HEK293 (cell line): ENCODE results near the gene ALOXE3.

Experiments
- GLIS1 ChIP-seq: fragments of 450-650 bp; formaldehyde crosslinking; IDR thresholded peaks from 2 replicates; pipeline ENCODE4 v1.5.1; 2016; ENCODE audit warnings: missing biosample characterization, missing genetic modification characterization
- KLF8 ChIP-seq: fragments of 450-650 bp; formaldehyde crosslinking; IDR thresholded peaks from 2 replicates; pipeline ENCODE4 v1.5.1; 2016; ENCODE audit warnings: missing biosample characterization, missing genetic modification characterization
- PRDM1 ChIP-seq: fragments of 450-650 bp; formaldehyde crosslinking; IDR thresholded peaks from 2 replicates; pipeline ENCODE4; 2016; ENCODE audit warnings: missing biosample characterization, missing genetic modification characterization
- SCRT2 ChIP-seq: fragments of 450-650 bp; formaldehyde crosslinking; IDR thresholded peaks from 2 replicates; pipeline ENCODE4 v1.5.1; 2016; ENCODE audit warnings: missing biosample characterization, missing genetic modification characterization
- WT1 ChIP-seq: fragments of 450-650 bp; formaldehyde crosslinking; IDR thresholded peaks from 2 replicates; pipeline ENCODE4 v1.5.1; 2016; ENCODE audit warnings: missing biosample characterization, missing genetic modification characterization
- ZBTB21 ChIP-seq: fragments of 450-650 bp; formaldehyde crosslinking; IDR thresholded peaks from 2 replicates; pipeline ENCODE4 v1.5.1; 2017; ENCODE audit warnings: missing biosample characterization, missing genetic modification characterization
- ZBTB7A ChIP-seq: fragments of 450-650 bp; formaldehyde crosslinking; IDR thresholded peaks from 2 replicates; pipeline ENCODE4 v1.5.1; 2016; ENCODE audit warnings: low read depth, missing biosample characterization, missing genetic modification characterization
- ZNF133 ChIP-seq: fragments of 450-650 bp; formaldehyde crosslinking; IDR thresholded peaks from 2 replicates; pipeline ENCODE4 v1.5.1; 2016; ENCODE audit warnings: missing biosample characterization, missing genetic modification characterization
- ZNF19 ChIP-seq: fragments of 450-650 bp; formaldehyde crosslinking; IDR thresholded peaks from 2 replicates; pipeline ENCODE4; 2016; ENCODE audit warnings: missing biosample characterization, missing genetic modification characterization, low read depth
- ZNF248 ChIP-seq: fragments of 450-650 bp; formaldehyde crosslinking; IDR thresholded peaks from 2 replicates; pipeline ENCODE4 v1.5.1; 2017; ENCODE audit warnings: missing biosample characterization, missing genetic modification characterization
- ZNF473 ChIP-seq: fragments of 450-650 bp; formaldehyde crosslinking; IDR thresholded peaks from 2 replicates; pipeline ENCODE4 v1.5.1; 2017; ENCODE audit warnings: missing biosample characterization, missing genetic modification characterization
- ZNF621 ChIP-seq: fragments of 450-650 bp; formaldehyde crosslinking; IDR thresholded peaks from 2 replicates; pipeline ENCODE4 v1.5.1; 2017; ENCODE audit warnings: missing biosample characterization, missing genetic modification characterization
- ZNF660 ChIP-seq: fragments of 450-650 bp; IDR thresholded peaks from 2 replicates; pipeline ENCODE4 v1.5.1; 2018; ENCODE audit warnings: missing biosample characterization, mild to moderate bottlenecking, missing genetic modification characterization
- ZNF768 ChIP-seq: fragments of 450-650 bp; formaldehyde crosslinking; IDR thresholded peaks from 2 replicates; pipeline ENCODE4 v1.5.1; 2018; ENCODE audit warnings: missing biosample characterization, mild to moderate bottlenecking, missing genetic modification characterization
- ZNF837 ChIP-seq: fragments of 450-650 bp; formaldehyde crosslinking; IDR thresholded peaks from 2 replicates; pipeline ENCODE4 v1.5.1; 2016; ENCODE audit warnings: missing biosample characterization, missing genetic modification characterization
- ZNF843 ChIP-seq: fragments of 450-650 bp; formaldehyde crosslinking; IDR thresholded peaks from 2 replicates; pipeline ENCODE4 v1.5.1; 2016; ENCODE audit warnings: missing biosample characterization, missing genetic modification characterization
- ZXDB ChIP-seq: fragments of 450-650 bp; formaldehyde crosslinking; IDR thresholded peaks from 2 replicates; pipeline ENCODE4 v1.5.1; 2016; ENCODE audit warnings: missing biosample characterization, missing genetic modification characterization
- TF ChIP-seq, protein P1 (sequence below): fragments of 450-650 bp; formaldehyde crosslinking; IDR thresholded peaks from 2 replicates; pipeline ENCODE4 v1.5.1; 2016; ENCODE audit warnings: missing biosample characterization, missing genetic modification characterization
- TF ChIP-seq, protein P2 (sequence below): fragments of 450-650 bp; formaldehyde crosslinking; IDR thresholded peaks from 2 replicates; pipeline ENCODE4 v1.5.1; 2016; ENCODE audit warnings: missing biosample characterization, missing genetic modification characterization
- TF ChIP-seq, protein P3 (sequence below): fragments of 450-650 bp; formaldehyde crosslinking; IDR thresholded peaks from 2 replicates; pipeline ENCODE4 v1.5.1; 2016; ENCODE audit warnings: missing biosample characterization, missing genetic modification characterization
- TF ChIP-seq, protein P4 (sequence below): fragments of 450-650 bp; IDR thresholded peaks from 2 replicates; pipeline ENCODE4 v1.5.1; 2018; ENCODE audit warnings: missing biosample characterization, mild to moderate bottlenecking, missing genetic modification characterization
- TF ChIP-seq, protein P5 (sequence below): fragments of 450-650 bp; formaldehyde crosslinking; IDR thresholded peaks from 2 replicates; pipeline ENCODE4 v1.5.0; 2017; ENCODE audit warnings: missing biosample characterization, missing genetic modification characterization, borderline replicate concordance
- TF ChIP-seq, protein P6 (sequence below): fragments of 450-650 bp; formaldehyde crosslinking; IDR thresholded peaks from 2 replicates; pipeline ENCODE4 v1.5.1; 2016; ENCODE audit warnings: missing biosample characterization, missing genetic modification characterization
- TF ChIP-seq, protein P7 (sequence below): fragments of 450-650 bp; formaldehyde crosslinking; optimal IDR thresholded peaks from 2 replicates; pipeline ENCODE3; 2016; ENCODE audit warnings: missing biosample characterization, mild to moderate bottlenecking, missing genetic modification characterization
- TF ChIP-seq, protein P8 (sequence below): fragments of 450-650 bp; formaldehyde crosslinking; IDR thresholded peaks from 2 replicates; pipeline ENCODE4 v1.5.1; 2016; ENCODE audit warnings: missing biosample characterization, missing genetic modification characterization

ALOXE3 gene

DNA sequence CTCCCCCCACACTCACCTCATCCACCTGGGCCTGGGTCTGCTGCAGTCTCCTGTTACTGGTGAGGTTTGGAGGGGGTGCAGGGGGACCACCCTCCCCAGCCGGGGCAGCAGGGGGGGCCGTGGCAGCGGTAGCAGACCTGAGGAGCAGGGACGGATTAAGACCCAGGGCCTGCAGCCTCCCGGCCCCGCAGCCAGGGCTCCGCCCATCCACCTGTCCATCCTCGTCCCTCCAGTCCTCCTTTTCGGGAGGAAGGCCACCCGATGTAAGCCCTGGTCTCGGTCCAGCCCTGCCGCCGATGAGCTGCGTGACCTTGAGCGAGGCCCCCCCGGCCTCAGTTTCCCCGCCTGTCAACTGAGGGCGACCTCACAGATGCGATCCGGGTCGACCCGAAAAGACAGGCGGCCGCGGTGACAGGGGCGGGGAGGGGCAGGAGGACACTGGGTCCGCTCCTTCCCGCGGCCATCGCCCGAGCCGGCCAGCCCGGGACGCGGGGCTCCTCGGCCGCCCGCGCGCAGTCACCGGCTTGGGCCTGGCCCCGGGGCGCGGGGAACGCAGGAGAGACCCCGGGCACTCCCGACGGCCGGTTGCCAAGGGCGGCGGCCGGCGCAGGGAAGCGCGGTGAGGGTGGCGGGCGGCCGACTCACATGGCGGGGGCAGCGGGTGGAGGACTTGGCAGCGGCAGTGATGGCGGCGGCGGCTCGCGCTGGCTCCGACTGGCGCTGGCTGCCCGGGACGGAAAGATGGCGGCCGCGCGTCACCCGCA is 44.1 kb upstream of the ALOXE3 start, which contains the start of gene VAMP2 (continued):
- TF ChIP-seq, protein P1, sequence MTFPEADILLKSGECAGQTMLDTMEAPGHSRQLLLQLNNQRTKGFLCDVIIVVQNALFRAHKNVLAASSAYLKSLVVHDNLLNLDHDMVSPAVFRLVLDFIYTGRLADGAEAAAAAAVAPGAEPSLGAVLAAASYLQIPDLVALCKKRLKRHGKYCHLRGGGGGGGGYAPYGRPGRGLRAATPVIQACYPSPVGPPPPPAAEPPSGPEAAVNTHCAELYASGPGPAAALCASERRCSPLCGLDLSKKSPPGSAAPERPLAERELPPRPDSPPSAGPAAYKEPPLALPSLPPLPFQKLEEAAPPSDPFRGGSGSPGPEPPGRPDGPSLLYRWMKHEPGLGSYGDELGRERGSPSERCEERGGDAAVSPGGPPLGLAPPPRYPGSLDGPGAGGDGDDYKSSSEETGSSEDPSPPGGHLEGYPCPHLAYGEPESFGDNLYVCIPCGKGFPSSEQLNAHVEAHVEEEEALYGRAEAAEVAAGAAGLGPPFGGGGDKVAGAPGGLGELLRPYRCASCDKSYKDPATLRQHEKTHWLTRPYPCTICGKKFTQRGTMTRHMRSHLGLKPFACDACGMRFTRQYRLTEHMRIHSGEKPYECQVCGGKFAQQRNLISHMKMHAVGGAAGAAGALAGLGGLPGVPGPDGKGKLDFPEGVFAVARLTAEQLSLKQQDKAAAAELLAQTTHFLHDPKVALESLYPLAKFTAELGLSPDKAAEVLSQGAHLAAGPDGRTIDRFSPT, result no peak
- TF ChIP-seq ZNF133 (tag by site-specific recombination) (no peak), KLF8 (tag by site-specific recombination) (peak; percentile 5; the same call in 1 of the 2 replicates), ZNF248 (tag by site-specific recombination) (no peak), ZNF660 (tag by site-specific recombination) (peak; percentile 72; the same call in 1 of the 2 replicates), ZXDB (tag by site-specific recombination) (no peak), PRDM1 (tag by site-specific recombination) (no peak), ZNF837 (no peak), ZNF19 (tag by site-specific recombination) (no peak), SCRT2 (no peak), ZNF768 (tag by site-specific recombination) (no peak), ZNF473 (no peak), ZBTB7A (tag by site-specific recombination) (peak; percentile 58; the same call in 1 of the 2 replicates), ZNF843 (tag by site-specific recombination) (0 out of 2 replicates have a peak, but pooled peaks have one; percentile 19), ZNF621 (no peak), ZBTB21 (tag by site-specific recombination) (no peak), GLIS1 (tag by site-specific recombination) (peak; percentile 16; the same call in 1 of the 2 replicates), WT1 (tag by site-specific recombination) (0 out of 2 replicates have a peak, but pooled peaks have one; percentile 5)
- TF ChIP-seq, protein P2, sequence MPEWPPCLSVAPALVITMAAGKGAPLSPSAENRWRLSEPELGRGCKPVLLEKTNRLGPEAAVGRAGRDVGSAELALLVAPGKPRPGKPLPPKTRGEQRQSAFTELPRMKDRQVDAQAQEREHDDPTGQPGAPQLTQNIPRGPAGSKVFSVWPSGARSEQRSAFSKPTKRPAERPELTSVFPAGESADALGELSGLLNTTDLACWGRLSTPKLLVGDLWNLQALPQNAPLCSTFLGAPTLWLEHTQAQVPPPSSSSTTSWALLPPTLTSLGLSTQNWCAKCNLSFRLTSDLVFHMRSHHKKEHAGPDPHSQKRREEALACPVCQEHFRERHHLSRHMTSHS (tag by site-specific recombination), result no peak
- TF ChIP-seq, protein P3, sequence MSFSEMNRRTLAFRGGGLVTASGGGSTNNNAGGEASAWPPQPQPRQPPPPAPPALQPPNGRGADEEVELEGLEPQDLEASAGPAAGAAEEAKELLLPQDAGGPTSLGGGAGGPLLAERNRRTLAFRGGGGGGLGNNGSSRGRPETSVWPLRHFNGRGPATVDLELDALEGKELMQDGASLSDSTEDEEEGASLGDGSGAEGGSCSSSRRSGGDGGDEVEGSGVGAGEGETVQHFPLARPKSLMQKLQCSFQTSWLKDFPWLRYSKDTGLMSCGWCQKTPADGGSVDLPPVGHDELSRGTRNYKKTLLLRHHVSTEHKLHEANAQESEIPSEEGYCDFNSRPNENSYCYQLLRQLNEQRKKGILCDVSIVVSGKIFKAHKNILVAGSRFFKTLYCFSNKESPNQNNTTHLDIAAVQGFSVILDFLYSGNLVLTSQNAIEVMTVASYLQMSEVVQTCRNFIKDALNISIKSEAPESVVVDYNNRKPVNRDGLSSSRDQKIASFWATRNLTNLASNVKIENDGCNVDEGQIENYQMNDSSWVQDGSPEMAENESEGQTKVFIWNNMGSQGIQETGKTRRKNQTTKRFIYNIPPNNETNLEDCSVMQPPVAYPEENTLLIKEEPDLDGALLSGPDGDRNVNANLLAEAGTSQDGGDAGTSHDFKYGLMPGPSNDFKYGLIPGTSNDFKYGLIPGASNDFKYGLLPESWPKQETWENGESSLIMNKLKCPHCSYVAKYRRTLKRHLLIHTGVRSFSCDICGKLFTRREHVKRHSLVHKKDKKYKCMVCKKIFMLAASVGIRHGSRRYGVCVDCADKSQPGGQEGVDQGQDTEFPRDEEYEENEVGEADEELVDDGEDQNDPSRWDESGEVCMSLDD (tag by site-specific recombination), result 0 out of 2 replicates have a peak, but pooled peaks have one; percentile 45
- TF ChIP-seq, protein P4, sequence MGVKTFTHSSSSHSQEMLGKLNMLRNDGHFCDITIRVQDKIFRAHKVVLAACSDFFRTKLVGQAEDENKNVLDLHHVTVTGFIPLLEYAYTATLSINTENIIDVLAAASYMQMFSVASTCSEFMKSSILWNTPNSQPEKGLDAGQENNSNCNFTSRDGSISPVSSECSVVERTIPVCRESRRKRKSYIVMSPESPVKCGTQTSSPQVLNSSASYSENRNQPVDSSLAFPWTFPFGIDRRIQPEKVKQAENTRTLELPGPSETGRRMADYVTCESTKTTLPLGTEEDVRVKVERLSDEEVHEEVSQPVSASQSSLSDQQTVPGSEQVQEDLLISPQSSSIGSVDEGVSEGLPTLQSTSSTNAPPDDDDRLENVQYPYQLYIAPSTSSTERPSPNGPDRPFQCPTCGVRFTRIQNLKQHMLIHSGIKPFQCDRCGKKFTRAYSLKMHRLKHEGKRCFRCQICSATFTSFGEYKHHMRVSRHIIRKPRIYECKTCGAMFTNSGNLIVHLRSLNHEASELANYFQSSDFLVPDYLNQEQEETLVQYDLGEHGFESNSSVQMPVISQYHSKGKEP, result peak; percentile 35; the same call in 1 of the 2 replicates
- TF ChIP-seq, protein P5, sequence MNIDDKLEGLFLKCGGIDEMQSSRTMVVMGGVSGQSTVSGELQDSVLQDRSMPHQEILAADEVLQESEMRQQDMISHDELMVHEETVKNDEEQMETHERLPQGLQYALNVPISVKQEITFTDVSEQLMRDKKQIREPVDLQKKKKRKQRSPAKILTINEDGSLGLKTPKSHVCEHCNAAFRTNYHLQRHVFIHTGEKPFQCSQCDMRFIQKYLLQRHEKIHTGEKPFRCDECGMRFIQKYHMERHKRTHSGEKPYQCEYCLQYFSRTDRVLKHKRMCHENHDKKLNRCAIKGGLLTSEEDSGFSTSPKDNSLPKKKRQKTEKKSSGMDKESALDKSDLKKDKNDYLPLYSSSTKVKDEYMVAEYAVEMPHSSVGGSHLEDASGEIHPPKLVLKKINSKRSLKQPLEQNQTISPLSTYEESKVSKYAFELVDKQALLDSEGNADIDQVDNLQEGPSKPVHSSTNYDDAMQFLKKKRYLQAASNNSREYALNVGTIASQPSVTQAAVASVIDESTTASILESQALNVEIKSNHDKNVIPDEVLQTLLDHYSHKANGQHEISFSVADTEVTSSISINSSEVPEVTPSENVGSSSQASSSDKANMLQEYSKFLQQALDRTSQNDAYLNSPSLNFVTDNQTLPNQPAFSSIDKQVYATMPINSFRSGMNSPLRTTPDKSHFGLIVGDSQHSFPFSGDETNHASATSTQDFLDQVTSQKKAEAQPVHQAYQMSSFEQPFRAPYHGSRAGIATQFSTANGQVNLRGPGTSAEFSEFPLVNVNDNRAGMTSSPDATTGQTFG (tag by site-specific recombination), result no peak
- TF ChIP-seq, protein P6, sequence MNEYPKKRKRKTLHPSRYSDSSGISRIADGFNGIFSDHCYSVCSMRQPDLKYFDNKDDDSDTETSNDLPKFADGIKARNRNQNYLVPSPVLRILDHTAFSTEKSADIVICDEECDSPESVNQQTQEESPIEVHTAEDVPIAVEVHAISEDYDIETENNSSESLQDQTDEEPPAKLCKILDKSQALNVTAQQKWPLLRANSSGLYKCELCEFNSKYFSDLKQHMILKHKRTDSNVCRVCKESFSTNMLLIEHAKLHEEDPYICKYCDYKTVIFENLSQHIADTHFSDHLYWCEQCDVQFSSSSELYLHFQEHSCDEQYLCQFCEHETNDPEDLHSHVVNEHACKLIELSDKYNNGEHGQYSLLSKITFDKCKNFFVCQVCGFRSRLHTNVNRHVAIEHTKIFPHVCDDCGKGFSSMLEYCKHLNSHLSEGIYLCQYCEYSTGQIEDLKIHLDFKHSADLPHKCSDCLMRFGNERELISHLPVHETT, result no peak
- TF ChIP-seq, protein P7, sequence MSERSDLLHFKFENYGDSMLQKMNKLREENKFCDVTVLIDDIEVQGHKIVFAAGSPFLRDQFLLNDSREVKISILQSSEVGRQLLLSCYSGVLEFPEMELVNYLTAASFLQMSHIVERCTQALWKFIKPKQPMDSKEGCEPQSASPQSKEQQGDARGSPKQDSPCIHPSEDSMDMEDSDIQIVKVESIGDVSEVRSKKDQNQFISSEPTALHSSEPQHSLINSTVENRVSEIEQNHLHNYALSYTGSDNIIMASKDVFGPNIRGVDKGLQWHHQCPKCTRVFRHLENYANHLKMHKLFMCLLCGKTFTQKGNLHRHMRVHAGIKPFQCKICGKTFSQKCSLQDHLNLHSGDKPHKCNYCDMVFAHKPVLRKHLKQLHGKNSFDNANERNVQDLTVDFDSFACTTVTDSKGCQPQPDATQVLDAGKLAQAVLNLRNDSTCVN, result peak; percentile 45
- TF ChIP-seq, protein P8, sequence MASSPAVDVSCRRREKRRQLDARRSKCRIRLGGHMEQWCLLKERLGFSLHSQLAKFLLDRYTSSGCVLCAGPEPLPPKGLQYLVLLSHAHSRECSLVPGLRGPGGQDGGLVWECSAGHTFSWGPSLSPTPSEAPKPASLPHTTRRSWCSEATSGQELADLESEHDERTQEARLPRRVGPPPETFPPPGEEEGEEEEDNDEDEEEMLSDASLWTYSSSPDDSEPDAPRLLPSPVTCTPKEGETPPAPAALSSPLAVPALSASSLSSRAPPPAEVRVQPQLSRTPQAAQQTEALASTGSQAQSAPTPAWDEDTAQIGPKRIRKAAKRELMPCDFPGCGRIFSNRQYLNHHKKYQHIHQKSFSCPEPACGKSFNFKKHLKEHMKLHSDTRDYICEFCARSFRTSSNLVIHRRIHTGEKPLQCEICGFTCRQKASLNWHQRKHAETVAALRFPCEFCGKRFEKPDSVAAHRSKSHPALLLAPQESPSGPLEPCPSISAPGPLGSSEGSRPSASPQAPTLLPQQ (tag by site-specific recombination), result no peak
